B cell (primary cell): ENCODE data around the gene LIPN. TPM values are rescaled to one million over a fixed set of nuclear protein-coding genes. Genes with fewer than 3 reads are reported as not detected.

ENCODE experiments used
- ATAC-seq: fragments of 200-7000 bp; cut with Tn5 transposase; one replicate; pipeline ENCODE4 v1.10.0; 2021; ENCODE audit warnings: low read depth, mild to moderate bottlenecking, moderate number of reproducible peaks, moderate library complexity
- CTCF ChIA-PET: fragments of 350-600 bp; sonication (Branson Sonifier 250); formaldehyde crosslinking; loops from one replicate; lab custom pipeline; 2021; ENCODE audit warnings: antibody characterized with exemption, inconsistent platforms; lab: Charles Lee
- POLR2A ChIA-PET: fragments of 350-600 bp; sonication (Branson Sonifier 250); formaldehyde crosslinking; loops from one replicate; lab custom pipeline; 2021; ENCODE audit warnings: antibody characterized with exemption; lab: Charles Lee
- DNase-seq: peaks from one replicate; pipeline ENCODE4 v3.0.0; 2013
- H2AFZ ChIP-seq: 2 replicates; pipeline ENCODE4 v1.6.1; 2012; ENCODE audit warnings: mild to moderate bottlenecking, low read depth, low read length; ENCODE audit not compliant: insufficient read depth, poor library complexity, severe bottlenecking
- H3K27ac ChIP-seq, 2 donors: 1 replicate in 1 of 2; 2 replicates in 1 of 2; pipeline ENCODE4 v1.5.1; 2012 to 2013; ENCODE audit warnings: low read length in 2 of 2, mild to moderate bottlenecking in 2 of 2, moderate library complexity in 1 of 2
- H3K27me3 ChIP-seq, 4 experiments: fragments of 200-600 bp in 1 of 4; sonication (generic) in 1 of 4; replicated peaks in 1 of 4; 1 replicate in 2 of 4; 2 replicates in 2 of 4; pipeline versions ENCODE4 v1.6.1 to v1.7.0; 2013 to 2016; ENCODE audit warnings: low read length in 3 of 4, mild to moderate bottlenecking in 2 of 4, mixed read lengths in 1 of 4, moderate library complexity in 1 of 4; ENCODE audit not compliant: insufficient read depth in 4 of 4, control insufficient read depth in 3 of 4; ENCODE audit errors: control extremely low read depth in 1 of 4
- H3K36me3 ChIP-seq, 2 experiments: replicated peaks in 1 of 2; 1 replicate in 1 of 2; 2 replicates in 1 of 2; pipeline versions ENCODE4 v1.6.1 to v1.7.1; 2013; ENCODE audit warnings: low read length in 1 of 2; ENCODE audit not compliant: insufficient read depth in 2 of 2, control insufficient read depth in 1 of 2; ENCODE audit errors: control extremely low read depth in 1 of 2, extremely low read depth in 1 of 2
- H3K4me1 ChIP-seq, 2 donors: fragments of 200-600 bp in 1 of 2; sonication (generic) in 1 of 2; 1 replicate in 1 of 2; 2 replicates in 1 of 2; pipeline versions ENCODE4 v1.5.1 to v1.6.1; 2013 to 2017; ENCODE audit warnings: low read length in 2 of 2; ENCODE audit not compliant: control insufficient read depth in 2 of 2, insufficient read depth in 2 of 2
- H3K4me2 ChIP-seq: replicated peaks from 2 replicates; pipeline ENCODE3; 2012; ENCODE audit warnings: mild to moderate bottlenecking, low read depth, low read length; ENCODE audit not compliant: poor library complexity, severe bottlenecking
- H3K4me3 ChIP-seq, 5 experiments: fragments of 200-600 bp in 1 of 5; sonication (generic) in 1 of 5; 1 replicate in 3 of 5; 2 replicates in 2 of 5; pipeline versions ENCODE4 v1.5.1 to v1.7.0; 2011 to 2016; ENCODE audit warnings: low read length in 4 of 5, mild to moderate bottlenecking in 4 of 5, low read depth in 2 of 5, control low read depth in 1 of 5, moderate library complexity in 1 of 5; ENCODE audit not compliant: insufficient read depth in 1 of 5; ENCODE audit errors: control extremely low read depth in 1 of 5, extremely low read depth in 1 of 5
- H3K79me2 ChIP-seq: fragments of 200-600 bp; sonication (generic); one replicate; pipeline ENCODE4 v1.6.0; 2016; ENCODE audit warnings: low read length; ENCODE audit not compliant: control insufficient read depth, insufficient read depth
- H3K9ac ChIP-seq: fragments of 200-600 bp; sonication (generic); 2 replicates; pipeline ENCODE4 v1.6.1; 2017; ENCODE audit warnings: mild to moderate bottlenecking, low read length, moderate library complexity
- H3K9me3 ChIP-seq, 3 donors: one replicate each; pipeline versions ENCODE4 v1.6.1 to v1.7.1; 2013; ENCODE audit warnings: low read length in 2 of 3; ENCODE audit not compliant: control insufficient read depth in 2 of 3, insufficient read depth in 1 of 3; ENCODE audit errors: control extremely low read depth in 1 of 3
- H4K20me1 ChIP-seq: 2 replicates; pipeline ENCODE4 v1.6.0; 2012; ENCODE audit warnings: mild to moderate bottlenecking, low read length; ENCODE audit not compliant: insufficient read depth, control insufficient read depth, poor library complexity, severe bottlenecking
- H3K27ac Mint-ChIP-seq: one replicate; pipeline ENCODE4 v1.8.0; 2021; ENCODE audit warnings: mixed read lengths
- H3K27me3 Mint-ChIP-seq: one replicate; pipeline ENCODE4 v1.8.0; 2021; ENCODE audit warnings: mixed read lengths
- H3K4me1 Mint-ChIP-seq: one replicate; pipeline ENCODE4 v1.8.0; 2021; ENCODE audit warnings: mixed read lengths
- H3K4me3 Mint-ChIP-seq: one replicate; pipeline ENCODE4 v1.8.0; 2021; ENCODE audit warnings: mixed read lengths
- H3K9me3 Mint-ChIP-seq: one replicate; pipeline ENCODE4 v1.8.0; 2022; ENCODE audit warnings: mixed read lengths; ENCODE audit not compliant: insufficient read depth
- CTCF ChIP-seq: fragments of 200-600 bp; IDR thresholded peaks from one replicate; pipeline ENCODE4 v1.8.0; 2022; ENCODE audit warnings: antibody characterized with exemption, mild to moderate bottlenecking
- EZH2 ChIP-seq: IDR thresholded peaks from 2 replicates; pipeline ENCODE4 v1.6.1; 2012; ENCODE audit warnings: borderline replicate concordance, low read depth, mild to moderate bottlenecking, moderate library complexity, low read length; ENCODE audit not compliant: insufficient read depth, poor library complexity, severe bottlenecking
- WGBS: methylation state at CpG from one replicate; pipeline ENCODE4 v1.1.5; 2013; ENCODE audit warnings: missing lambda C conversion rate; ENCODE audit not compliant: insufficient coverage; 5-methylcytosine and 5-hydroxymethylcytosine counted together
- intact Hi-C: fragments of 100-400 bp; cut with micrococcal nuclease; formaldehyde crosslinking; loops from one replicate; pipeline ENCODE4 v1.10.0; 2022
- polyA plus RNA-seq: library from polyadenylated mRNA; depleted of rRNA; stranded (reverse); fragments of >200 nt; gene quantifications from 2 replicates; pipeline ENCODE4 v1.2.3, GENCODE V29; 2012
- total RNA-seq, 2 donors: library from RNA; stranded (reverse); fragments of 120-200 nt in 1 of 2; gene quantifications; 1 replicate in 1 of 2; 2 replicates in 1 of 2; pipeline versions ENCODE4 v1.2.3 to v1.2.4, GENCODE V29; 2013 to 2022

The LIPN gene
- total and polyA plus RNA-seq, 2 donors (not counting 1 experiment from before 2014, with no cell fraction given): 0.12 TPM; not detected in 1

- no peak for ATAC-seq
- H4K20me1 ChIP-seq: no peaks in the 10 kb centered on the region
- ChIA-PET CTCF (no interaction called here), POLR2A (no interaction called here)
- no peak for DNase-seq
- no peak overlapping the region for H3K4me2 ChIP-seq
- H3K4me1 ChIP-seq: no peaks in the 10 kb centered on the region
- no peaks in the 10 kb centered on the region for H3K79me2 ChIP-seq
- no peaks in the 10 kb centered on the region for H3K9me3 ChIP-seq
- no peaks in the 10 kb centered on the region for H3K36me3 ChIP-seq
- no peak overlapping the region for H3K27ac ChIP-seq
- Mint-ChIP-seq H3K4me3 (no peak overlapping the region), H3K27ac (no peak overlapping the region), H3K27me3 (peaks cover 10% of the 10 kb centered on the region), H3K4me1 (no peaks in the 10 kb centered on the region), H3K9me3 (no peaks in the 10 kb centered on the region)
- no CpG with 5 or more reads among the region's 3 CpGs for WGBS
- no peak overlapping the region for H2AFZ ChIP-seq
- TF ChIP-seq EZH2 (no peak), CTCF (no peak)
- no peaks in the 10 kb centered on the region for H3K27me3 ChIP-seq
- no peak overlapping the region for H3K4me3 ChIP-seq
- intact Hi-C loops: no loop called here
- H3K9ac ChIP-seq: no peak overlapping the region
Observed at GRCh38 chr10:88782222-88782621, 22.4 kb downstream of the LIPN start.

GRCh38 chr10:88783724-88784123 lies 23.9 kb downstream of the LIPN start:
- CTCF ChIA-PET: no interaction called here
- WGBS: no CpG with 5 or more reads among the region's 3 CpGs
- Histone ChIP-seq H3K27ac (no peak overlapping the region), H3K4me1 (no peaks in the 10 kb centered on the region), H3K79me2 (no peaks in the 10 kb centered on the region), H3K9ac (no peak overlapping the region), H4K20me1 (no peaks in the 10 kb centered on the region), H3K36me3 (no peaks in the 10 kb centered on the region), H2AFZ (no peak overlapping the region), H3K4me3 (no peak overlapping the region), H3K9me3 (no peaks in the 10 kb centered on the region), H3K4me2 (no peak overlapping the region), H3K27me3 (no peaks in the 10 kb centered on the region)
- Mint-ChIP-seq H3K27ac (no peak overlapping the region), H3K4me3 (no peak overlapping the region), H3K27me3 (peaks cover 10% of the 10 kb centered on the region), H3K4me1 (no peaks in the 10 kb centered on the region), H3K9me3 (no peaks in the 10 kb centered on the region)
- intact Hi-C loops: no loop called here
- TF ChIP-seq CTCF (no peak), EZH2 (no peak)
- ATAC-seq (no peak), DNase-seq (no peak)
- POLR2A ChIA-PET: no interaction called here
